C4-2B (cell line): Measurements from ENCODE around the gene NFYC.

Source experiments
- ZFX ChIP-seq: fragments of 450-650 bp; IDR thresholded peaks from 2 replicates; pipeline ENCODE4 v1.6.1; 2017
- TF ChIP-seq, protein P1 (sequence below): fragments of 450-650 bp; conservative IDR thresholded peaks from 2 replicates; pipeline ENCODE4 v1.5.1; 2017; ENCODE audit warnings: mild to moderate bottlenecking

DNA sequence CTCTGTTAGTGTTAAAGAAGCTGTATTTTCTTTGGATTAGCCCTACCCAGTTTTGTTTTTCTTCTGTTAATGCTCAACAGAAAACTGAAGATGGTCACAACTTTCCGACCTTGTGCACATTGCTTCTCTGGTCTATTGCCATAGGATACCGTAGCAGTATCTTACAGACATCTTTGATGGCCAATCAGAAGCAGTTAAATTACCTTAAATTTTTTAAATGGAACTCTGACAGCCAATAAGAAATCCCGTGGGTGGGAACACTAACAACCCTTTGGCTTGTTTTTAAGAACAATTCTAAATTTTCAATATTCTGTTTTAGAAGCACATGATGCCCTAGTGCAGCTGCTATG lies 17.2 kb downstream of the NFYC start:
- TF ChIP-seq, protein P1, sequence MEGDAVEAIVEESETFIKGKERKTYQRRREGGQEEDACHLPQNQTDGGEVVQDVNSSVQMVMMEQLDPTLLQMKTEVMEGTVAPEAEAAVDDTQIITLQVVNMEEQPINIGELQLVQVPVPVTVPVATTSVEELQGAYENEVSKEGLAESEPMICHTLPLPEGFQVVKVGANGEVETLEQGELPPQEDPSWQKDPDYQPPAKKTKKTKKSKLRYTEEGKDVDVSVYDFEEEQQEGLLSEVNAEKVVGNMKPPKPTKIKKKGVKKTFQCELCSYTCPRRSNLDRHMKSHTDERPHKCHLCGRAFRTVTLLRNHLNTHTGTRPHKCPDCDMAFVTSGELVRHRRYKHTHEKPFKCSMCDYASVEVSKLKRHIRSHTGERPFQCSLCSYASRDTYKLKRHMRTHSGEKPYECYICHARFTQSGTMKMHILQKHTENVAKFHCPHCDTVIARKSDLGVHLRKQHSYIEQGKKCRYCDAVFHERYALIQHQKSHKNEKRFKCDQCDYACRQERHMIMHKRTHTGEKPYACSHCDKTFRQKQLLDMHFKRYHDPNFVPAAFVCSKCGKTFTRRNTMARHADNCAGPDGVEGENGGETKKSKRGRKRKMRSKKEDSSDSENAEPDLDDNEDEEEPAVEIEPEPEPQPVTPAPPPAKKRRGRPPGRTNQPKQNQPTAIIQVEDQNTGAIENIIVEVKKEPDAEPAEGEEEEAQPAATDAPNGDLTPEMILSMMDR = no peak
- TF ChIP-seq ZFX = no peak
